Ectodermal cell (in vitro differentiated cells): ENCODE results near the gene ANKRD50.

Experiments
- H3K27ac ChIP-seq: 2 replicates; pipeline ENCODE4 v1.7.0; 2013; ENCODE audit warnings: mild to moderate bottlenecking, low read depth, low read length; ENCODE audit not compliant: insufficient read depth, poor library complexity, severe bottlenecking
- H3K27me3 ChIP-seq: 2 replicates; pipeline ENCODE4 v1.7.0; 2013; ENCODE audit warnings: mild to moderate bottlenecking, low read length; ENCODE audit not compliant: insufficient read depth, control insufficient read depth, poor library complexity, severe bottlenecking
- H3K36me3 ChIP-seq: one replicate; pipeline ENCODE4 v1.7.0; 2013; ENCODE audit warnings: low read length; ENCODE audit not compliant: control insufficient read depth, insufficient read depth
- H3K4me1 ChIP-seq: one replicate; pipeline ENCODE4 v1.7.0; 2013; ENCODE audit warnings: low read length; ENCODE audit not compliant: control insufficient read depth, insufficient read depth
- H3K4me3 ChIP-seq: 2 replicates; pipeline ENCODE4 v1.7.0; 2013; ENCODE audit warnings: low read depth, low read length, control low read depth; ENCODE audit not compliant: insufficient read depth
- H3K9me3 ChIP-seq: 2 replicates; pipeline ENCODE4 v1.7.0; 2013; ENCODE audit warnings: mild to moderate bottlenecking, low read length, moderate library complexity; ENCODE audit not compliant: control insufficient read depth
- WGBS, 2 experiments: methylation state at CpG; one replicate each; pipeline ENCODE4 v1.1.7; 2013; ENCODE audit warnings: missing lambda C conversion rate in 2 of 2; 5-methylcytosine and 5-hydroxymethylcytosine counted together

The ANKRD50 gene

DNA sequence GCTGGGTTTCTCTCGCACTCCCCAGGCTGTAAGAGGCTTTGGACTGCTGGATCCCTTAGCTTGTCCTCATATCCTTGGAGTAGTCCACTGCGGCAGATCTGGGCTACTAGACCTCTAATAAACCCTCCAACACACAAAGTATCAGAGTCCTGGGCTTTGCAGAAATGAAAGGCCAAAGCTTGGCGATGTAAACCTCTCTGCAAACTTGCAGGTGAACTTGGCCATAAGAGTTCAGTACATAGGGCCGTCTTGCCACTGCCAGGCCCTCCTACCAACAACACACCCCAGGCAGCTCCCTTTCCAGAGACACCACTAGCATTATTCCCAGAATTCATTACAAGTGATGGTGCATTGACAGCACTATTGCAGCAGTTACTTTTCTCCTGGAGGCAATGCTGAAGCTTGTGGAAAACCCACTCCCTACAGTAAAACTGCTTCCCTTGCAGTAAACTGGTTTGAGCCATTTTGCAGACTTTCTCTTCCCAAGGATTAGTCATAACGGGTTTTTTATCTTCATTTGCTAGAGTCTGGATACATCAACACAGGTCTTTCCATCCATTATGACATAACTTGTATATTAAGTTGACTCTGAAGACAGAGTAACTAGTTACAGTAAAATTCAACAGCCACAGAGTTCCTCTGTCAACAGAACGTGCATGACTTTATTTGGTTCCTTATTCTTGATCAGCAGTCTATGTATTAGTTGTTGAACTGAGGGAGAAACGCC, 2.4 kb downstream of the ANKRD50 start:
- H3K27ac ChIP-seq, result no peak overlapping the region

DNA sequence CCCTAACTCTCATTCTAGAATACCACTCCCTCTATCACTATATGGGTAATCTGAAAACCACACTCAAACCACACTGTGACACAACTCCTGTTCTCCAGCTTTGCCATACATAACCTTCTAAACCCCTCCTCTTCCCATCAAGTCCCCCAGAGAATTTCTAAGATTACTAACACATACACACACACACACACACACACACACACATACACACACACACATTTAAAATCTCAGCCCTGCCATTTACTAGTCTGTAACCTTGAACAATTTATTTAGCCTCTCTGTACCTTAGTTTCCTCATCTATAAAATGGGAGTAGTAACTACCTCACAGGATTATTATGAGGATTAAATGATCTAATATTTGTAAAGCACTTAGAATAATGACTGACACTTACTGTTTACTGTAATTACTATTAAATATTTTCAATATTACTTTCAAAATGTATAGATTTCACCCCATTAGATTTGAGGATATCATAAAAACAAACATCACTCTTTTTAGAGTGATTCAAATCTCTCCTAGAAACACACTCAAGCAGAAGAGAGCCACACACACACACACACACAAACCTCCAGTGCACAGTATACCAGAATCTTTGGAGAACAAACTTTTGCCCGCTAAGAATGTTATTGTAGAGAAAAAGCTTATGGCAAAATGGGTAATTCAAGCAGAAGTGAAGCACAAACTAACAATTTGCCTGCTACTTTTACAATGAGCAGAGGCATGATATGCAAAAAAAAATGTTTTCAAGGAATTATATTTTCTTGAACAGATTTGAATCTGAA, 3.8 kb downstream of the ANKRD50 start:
- 88 to 100% methylated on average over 1 of the region's 1 CpG for WGBS, 2 experiments
- H3K9me3 ChIP-seq, result no peaks in the 10 kb centered on the region
- no peaks in the 10 kb centered on the region for H3K36me3 ChIP-seq
- peak overlapping the region; percentile 23 for H3K4me3 ChIP-seq
- peaks cover 17% of the 10 kb centered on the region for H3K4me1 ChIP-seq
- no peak overlapping the region for H3K27ac ChIP-seq
- H3K27me3 ChIP-seq, result no peaks in the 10 kb centered on the region

More for the DNA sequence above, 2.4 kb downstream of the ANKRD50 start:
- H3K9me3 ChIP-seq, result no peaks in the 10 kb centered on the region
- peaks cover 17% of the 10 kb centered on the region for H3K4me1 ChIP-seq
- H3K4me3 ChIP-seq, result peak overlapping the region; percentile 85
- H3K27me3 ChIP-seq, result no peaks in the 10 kb centered on the region
- H3K36me3 ChIP-seq, result no peaks in the 10 kb centered on the region
- WGBS, 2 experiments, result 77 to 80% methylated on average over 5 to 6 of the region's 7 CpGs

DNA sequence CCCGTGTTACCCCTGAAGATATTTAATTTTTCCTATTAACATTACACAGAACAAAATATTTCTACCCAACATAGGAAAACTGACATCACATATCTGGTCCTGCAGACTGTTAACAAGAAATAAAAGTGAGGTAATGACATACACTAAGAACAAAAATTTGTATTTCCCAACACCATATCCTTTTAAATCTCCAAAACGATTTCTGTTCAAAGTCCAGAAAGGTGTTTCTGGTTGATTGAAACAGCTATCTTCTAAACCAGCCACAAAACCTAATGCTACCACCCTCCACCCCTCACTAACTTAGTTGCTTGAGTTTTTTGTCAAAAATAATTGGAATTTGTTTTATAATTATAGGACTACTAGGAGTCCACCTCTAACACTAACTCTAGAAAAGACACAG, 7.1 kb downstream of the ANKRD50 start:
- Histone ChIP-seq H3K4me1 (peaks cover 10% of the 10 kb centered on the region), H3K9me3 (no peaks in the 10 kb centered on the region), H3K27me3 (no peaks in the 10 kb centered on the region), H3K36me3 (peaks cover 7% of the 10 kb centered on the region), H3K27ac (no peak overlapping the region), H3K4me3 (no peak overlapping the region)
- WGBS, 2 experiments, result 79 to 98% methylated on average over 2 of the region's 2 CpGs

DNA sequence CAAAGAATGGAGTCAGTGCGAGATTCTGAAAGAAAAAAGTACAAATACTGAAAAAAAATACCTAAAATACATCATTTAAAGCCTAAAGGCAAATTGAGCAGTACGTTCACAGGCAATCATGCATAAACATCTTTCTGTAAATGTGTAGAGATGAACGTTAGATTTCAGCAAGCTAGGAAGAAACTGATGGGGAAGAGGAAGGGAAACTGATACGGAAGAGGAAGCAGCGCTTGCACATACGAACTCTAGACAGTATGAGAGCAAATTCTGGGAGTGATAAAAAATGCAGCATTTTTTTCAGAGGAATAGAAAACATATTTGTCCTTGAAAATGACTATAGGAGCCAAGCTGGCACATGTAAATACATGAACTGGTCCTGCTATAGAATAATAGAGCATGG, 9.4 kb downstream of the ANKRD50 start:
- Histone ChIP-seq H3K4me3 (no peak overlapping the region), H3K27ac (no peak overlapping the region), H3K9me3 (no peaks in the 10 kb centered on the region), H3K27me3 (no peaks in the 10 kb centered on the region), H3K36me3 (peaks cover 7% of the 10 kb centered on the region), H3K4me1 (no peaks in the 10 kb centered on the region)
- WGBS, 2 experiments, result 93 to 97% methylated on average over 6 of the region's 6 CpGs

DNA sequence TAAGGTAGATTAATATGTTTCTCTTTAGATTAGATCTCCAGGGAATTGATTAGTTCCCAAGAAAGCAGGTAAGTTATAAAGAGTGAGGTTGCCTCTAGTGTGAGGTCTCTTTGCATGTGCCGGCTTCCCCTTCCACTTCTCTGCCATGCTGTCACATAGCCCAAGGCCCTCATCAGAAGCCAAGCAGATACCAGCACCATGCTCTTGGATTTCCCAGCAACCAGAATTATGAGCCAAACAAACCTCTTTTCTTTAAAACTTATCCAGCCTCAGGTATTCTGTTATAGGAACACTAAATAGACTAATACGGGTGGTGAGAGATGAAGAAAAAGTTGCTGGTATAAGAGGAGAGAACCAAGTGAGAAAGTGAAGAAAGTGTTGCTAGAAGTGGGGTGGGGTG, 15.1 kb downstream of the ANKRD50 start:
- Histone ChIP-seq H3K9me3 (no peaks in the 10 kb centered on the region), H3K27ac (no peak overlapping the region), H3K36me3 (peaks cover 11% of the 10 kb centered on the region), H3K4me3 (no peak overlapping the region), H3K4me1 (no peaks in the 10 kb centered on the region), H3K27me3 (no peaks in the 10 kb centered on the region)
- 87 to 89% methylated on average over 2 of the region's 2 CpGs for WGBS, 2 experiments

DNA sequence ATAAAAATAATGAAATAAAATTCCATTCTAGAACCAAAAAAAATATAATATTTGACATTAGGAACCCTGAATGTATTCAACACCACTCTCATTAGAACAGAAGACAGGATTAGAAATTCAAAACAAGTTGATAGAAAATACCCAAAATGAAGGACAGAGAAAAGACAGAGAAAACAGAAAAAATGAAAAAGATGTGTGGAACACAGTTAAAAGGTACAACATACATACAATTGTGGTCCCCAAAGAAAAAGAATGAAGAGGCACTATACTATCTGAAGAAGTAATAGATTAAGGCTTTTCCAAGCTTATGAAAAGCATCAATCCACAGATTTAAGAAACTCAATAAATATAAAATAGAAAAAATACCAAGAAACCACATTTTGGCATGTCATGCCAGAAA, 16.4 kb downstream of the ANKRD50 start:
- no peak overlapping the region for H3K4me3 ChIP-seq
- H3K9me3 ChIP-seq, result no peaks in the 10 kb centered on the region
- H3K4me1 ChIP-seq, result no peaks in the 10 kb centered on the region
- H3K36me3 ChIP-seq, result peaks cover 15% of the 10 kb centered on the region
- no peak overlapping the region for H3K27ac ChIP-seq
- no peaks in the 10 kb centered on the region for H3K27me3 ChIP-seq

DNA sequence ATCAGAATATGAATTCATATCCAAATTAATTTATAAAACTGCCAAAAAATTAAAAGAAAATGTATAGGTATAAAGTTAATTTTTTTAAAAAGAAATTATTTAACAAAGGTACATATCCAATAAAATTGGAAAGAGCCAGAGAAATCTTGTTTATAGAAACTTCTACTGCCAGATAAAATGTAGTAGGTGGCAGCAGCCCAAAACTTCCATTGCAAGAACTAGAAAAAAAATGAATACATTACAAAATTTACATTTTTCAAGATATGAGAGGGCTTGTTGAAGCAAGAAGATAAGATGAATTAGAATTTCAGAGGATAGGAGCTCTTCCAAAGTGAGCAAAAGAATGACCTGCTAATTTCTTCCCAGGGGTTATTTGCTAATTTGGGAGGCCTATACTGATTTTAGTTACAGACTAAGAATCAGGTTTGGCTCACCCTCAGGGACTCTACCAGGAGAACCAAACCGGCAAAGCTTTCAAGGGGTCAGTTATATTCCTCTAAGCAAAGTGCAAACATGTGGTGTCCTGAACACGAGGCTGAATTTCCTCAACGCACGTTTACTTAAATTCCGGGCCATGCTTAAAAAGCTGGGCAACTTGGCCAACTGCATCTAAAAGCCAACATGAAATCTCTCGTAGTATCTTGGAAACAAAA, 17.5 kb downstream of the ANKRD50 start:
- Histone ChIP-seq H3K4me3 (no peak overlapping the region), H3K9me3 (no peaks in the 10 kb centered on the region), H3K4me1 (no peaks in the 10 kb centered on the region), H3K27ac (no peak overlapping the region), H3K27me3 (no peaks in the 10 kb centered on the region), H3K36me3 (peaks cover 9% of the 10 kb centered on the region)
- WGBS, 2 experiments, result 86 to 88% methylated on average over 6 of the region's 6 CpGs

DNA sequence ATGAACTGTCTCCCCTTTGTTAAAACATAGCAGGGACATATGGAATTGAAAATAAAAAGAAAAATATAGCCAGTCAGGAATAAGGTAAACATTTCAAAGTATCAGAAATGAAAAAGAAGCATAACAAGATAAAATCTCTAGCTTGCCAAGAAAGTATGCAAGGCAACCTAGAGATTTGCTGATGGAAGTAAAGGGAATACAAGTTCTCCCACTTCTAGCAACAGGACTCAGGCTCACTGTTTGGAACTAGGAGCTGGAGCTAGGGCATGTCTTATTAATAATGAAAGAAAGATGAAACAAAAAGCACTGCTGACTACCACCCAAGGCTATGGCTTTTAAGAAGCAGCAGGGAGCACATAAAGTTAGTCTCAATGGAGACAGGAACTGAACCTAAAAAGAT, 18.2 kb downstream of the ANKRD50 start:
- no peaks in the 10 kb centered on the region for H3K4me1 ChIP-seq
- peak overlapping the region; percentile 36 for H3K27ac ChIP-seq
- no peaks in the 10 kb centered on the region for H3K27me3 ChIP-seq
- H3K4me3 ChIP-seq, result no peak overlapping the region
- peaks cover 9% of the 10 kb centered on the region for H3K36me3 ChIP-seq
- H3K9me3 ChIP-seq, result no peaks in the 10 kb centered on the region

DNA sequence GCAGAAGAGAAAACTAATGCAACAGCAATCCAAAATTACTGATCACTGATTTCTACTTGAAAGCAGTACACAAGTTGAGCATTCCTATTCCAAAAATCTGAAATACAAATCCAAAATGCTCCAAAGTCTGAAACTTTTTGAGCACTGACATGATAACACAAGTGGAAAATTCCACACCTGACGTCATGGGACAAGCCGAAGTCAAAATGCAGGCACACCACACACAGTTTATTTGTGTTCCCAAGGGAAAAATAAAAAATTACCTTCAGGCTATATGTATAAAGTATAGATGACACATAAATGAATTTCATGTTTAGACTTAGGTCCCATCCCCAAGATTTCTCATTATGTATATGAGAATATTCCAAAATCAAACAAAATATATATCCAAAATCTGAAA, 20.7 kb downstream of the ANKRD50 start:
- 100% methylated on average over 1 to 2 of the region's 2 CpGs for WGBS, 2 experiments
- Histone ChIP-seq H3K4me1 (peaks cover under 1% of the 10 kb centered on the region), H3K36me3 (peaks cover 6% of the 10 kb centered on the region), H3K27me3 (no peaks in the 10 kb centered on the region), H3K4me3 (no peak overlapping the region), H3K27ac (no peak overlapping the region), H3K9me3 (no peaks in the 10 kb centered on the region)

DNA sequence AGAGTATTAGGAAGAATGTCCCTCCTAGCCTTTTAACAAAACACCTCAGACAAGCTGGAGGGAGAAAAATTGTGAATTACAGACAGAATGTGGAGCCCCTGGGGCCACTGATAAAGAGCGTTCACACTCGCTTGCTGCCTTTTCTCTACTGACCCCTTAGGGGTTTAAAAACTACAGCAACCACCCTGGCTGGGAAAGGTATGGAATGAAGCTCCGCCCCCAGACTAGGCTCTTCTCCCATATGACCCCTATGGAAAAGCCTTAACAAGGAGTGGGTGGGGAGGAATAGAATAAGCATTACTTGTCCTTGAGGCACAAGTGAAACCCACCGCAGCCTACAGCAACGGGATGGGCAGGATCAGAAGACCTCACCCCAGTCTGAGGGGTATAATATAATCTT, 26.3 kb downstream of the ANKRD50 start:
- H3K4me3 ChIP-seq, result no peak overlapping the region
- H3K27ac ChIP-seq, result no peak overlapping the region
- no peaks in the 10 kb centered on the region for H3K9me3 ChIP-seq
- H3K27me3 ChIP-seq, result no peaks in the 10 kb centered on the region
- peaks cover 11% of the 10 kb centered on the region for H3K4me1 ChIP-seq
- peaks cover 3% of the 10 kb centered on the region for H3K36me3 ChIP-seq
- 9 to 37% methylated on average over 2 to 5 of the region's 5 CpGs for WGBS, 2 experiments
